ENCODE measurements around the gene SYT7. TPM values are rescaled to one million over a fixed set of nuclear protein-coding genes. Genes with fewer than 3 reads are reported as not detected.

The SYT7 gene
- total and polyA plus RNA-seq, 2 donors (not counting 1 experiment from before 2014, with no cell fraction given) = not detected

- no peaks in the 10 kb centered on the region for H3K4me1 ChIP-seq (ENCODE audit: control insufficient read depth in 2 of 2, insufficient read depth in 2 of 2, low read length in 2 of 2)
- H3K4me3 Mint-ChIP-seq = no peak overlapping the region
- H4K20me1 ChIP-seq (ENCODE audit: control insufficient read depth, insufficient read depth, low read length, poor library complexity, severe bottlenecking) = no peaks in the 10 kb centered on the region
- H3K4me2 ChIP-seq (replicated peaks; ENCODE audit: low read depth, low read length, poor library complexity, severe bottlenecking) = no peak overlapping the region
- no peak overlapping the region for H3K27ac Mint-ChIP-seq
- ChIA-PET CTCF (interaction anchor here (1.2 kb wide), 1 partner anchor 18 kb away, joined by 4 read pairs; no protein-coding TSS in a partner anchor), POLR2A (no interaction called here)
- intact Hi-C loops (cut with micrococcal nuclease) = no loop called here
- H3K9me3 ChIP-seq (ENCODE audit: control extremely low read depth in 1 of 3, control insufficient read depth in 2 of 3, insufficient read depth in 1 of 3, low read length in 2 of 3) = peaks cover 0 to 4% (median 0%) of the 10 kb centered on the region in 3 donors
- no peak for DNase-seq
- no peak overlapping the region for H3K4me3 ChIP-seq (ENCODE audit: control extremely low read depth in 1 of 5, extremely low read depth in 1 of 5, insufficient read depth in 1 of 5, low read depth in 2 of 5, low read length in 4 of 5)
- H3K27me3 Mint-ChIP-seq = no peaks in the 10 kb centered on the region
- WGBS (ENCODE audit: insufficient coverage) = 81% methylated on average over 8 of the region's 15 CpGs
- no peak for TF ChIP-seq EZH2 (IDR thresholded peaks at IDR 0.05; ENCODE audit: borderline replicate concordance, insufficient read depth, low read depth, low read length, poor library complexity, severe bottlenecking)
- TF ChIP-seq CTCF (IDR thresholded peaks at IDR 0.05) = no peak
- no peak overlapping the region for H3K27ac ChIP-seq (ENCODE audit: low read length in 2 of 2)
- H3K36me3 ChIP-seq (replicated peaks in 1 of 2; ENCODE audit: control extremely low read depth in 1 of 2, control insufficient read depth in 1 of 2, extremely low read depth in 1 of 2, insufficient read depth in 2 of 2, low read length in 1 of 2) = no peaks in the 10 kb centered on the region
- no peak overlapping the region for H2AFZ ChIP-seq (ENCODE audit: insufficient read depth, low read depth, low read length, poor library complexity, severe bottlenecking)
- H3K27me3 ChIP-seq (replicated peaks in 1 of 4; ENCODE audit: control extremely low read depth in 1 of 4, control insufficient read depth in 3 of 4, insufficient read depth in 4 of 4, low read length in 3 of 4) = no peaks in the 10 kb centered on the region
- H3K9me3 Mint-ChIP-seq (ENCODE audit: insufficient read depth) = no peaks in the 10 kb centered on the region
- no peak for ATAC-seq (ENCODE audit: low read depth)
- no peaks in the 10 kb centered on the region for H3K4me1 Mint-ChIP-seq
- H3K79me2 ChIP-seq (ENCODE audit: control insufficient read depth, insufficient read depth, low read length) = no peaks in the 10 kb centered on the region
- no peak overlapping the region for H3K9ac ChIP-seq (ENCODE audit: low read length)
Observed at GRCh38 chr11:61498767-61499341, 82.0 kb downstream of the SYT7 start.

- no peak for TF ChIP-seq EZH2 (IDR thresholded peaks at IDR 0.05; ENCODE audit: borderline replicate concordance, insufficient read depth, low read depth, low read length, poor library complexity, severe bottlenecking)
- Mint-ChIP-seq H3K27ac (no peak overlapping the region), H3K4me1 (no peaks in the 10 kb centered on the region), H3K4me3 (no peak overlapping the region), H3K27me3 (no peaks in the 10 kb centered on the region), H3K9me3 (ENCODE audit: insufficient read depth) (no peaks in the 10 kb centered on the region)
- H3K27me3 ChIP-seq (replicated peaks in 1 of 4; ENCODE audit: control extremely low read depth in 1 of 4, control insufficient read depth in 3 of 4, insufficient read depth in 4 of 4, low read length in 3 of 4) = no peaks in the 10 kb centered on the region
- H3K4me1 ChIP-seq (ENCODE audit: control insufficient read depth in 2 of 2, insufficient read depth in 2 of 2, low read length in 2 of 2) = no peaks in the 10 kb centered on the region
- no peaks in the 10 kb centered on the region for H3K36me3 ChIP-seq (replicated peaks in 1 of 2; ENCODE audit: control extremely low read depth in 1 of 2, control insufficient read depth in 1 of 2, extremely low read depth in 1 of 2, insufficient read depth in 2 of 2, low read length in 1 of 2)
- H4K20me1 ChIP-seq (ENCODE audit: control insufficient read depth, insufficient read depth, low read length, poor library complexity, severe bottlenecking) = no peaks in the 10 kb centered on the region
- no peak for DNase-seq
- CTCF ChIA-PET = no interaction called here
- H3K4me2 ChIP-seq (replicated peaks; ENCODE audit: low read depth, low read length, poor library complexity, severe bottlenecking) = no peak overlapping the region
- 96% methylated on average over 6 of the region's 9 CpGs for WGBS (ENCODE audit: insufficient coverage)
- ATAC-seq (ENCODE audit: low read depth) = no peak
- H3K79me2 ChIP-seq (ENCODE audit: control insufficient read depth, insufficient read depth, low read length) = no peaks in the 10 kb centered on the region
- no peak overlapping the region for H3K4me3 ChIP-seq (ENCODE audit: control extremely low read depth in 1 of 5, extremely low read depth in 1 of 5, insufficient read depth in 1 of 5, low read depth in 2 of 5, low read length in 4 of 5)
- H2AFZ ChIP-seq (ENCODE audit: insufficient read depth, low read depth, low read length, poor library complexity, severe bottlenecking) = no peak overlapping the region
- peaks cover 0 to 4% (median 0%) of the 10 kb centered on the region in 3 donors for H3K9me3 ChIP-seq (ENCODE audit: control extremely low read depth in 1 of 3, control insufficient read depth in 2 of 3, insufficient read depth in 1 of 3, low read length in 2 of 3)
- POLR2A ChIA-PET = no interaction called here
- no peak overlapping the region for H3K27ac ChIP-seq (ENCODE audit: low read length in 2 of 2)
- intact Hi-C loops (cut with micrococcal nuclease) = no loop called here
- H3K9ac ChIP-seq (ENCODE audit: low read length) = no peak overlapping the region
Observed at GRCh38 chr11:61497876-61498275, 83.0 kb downstream of the SYT7 start.
